ENCODE data around the gene PSMD4.

DNA sequence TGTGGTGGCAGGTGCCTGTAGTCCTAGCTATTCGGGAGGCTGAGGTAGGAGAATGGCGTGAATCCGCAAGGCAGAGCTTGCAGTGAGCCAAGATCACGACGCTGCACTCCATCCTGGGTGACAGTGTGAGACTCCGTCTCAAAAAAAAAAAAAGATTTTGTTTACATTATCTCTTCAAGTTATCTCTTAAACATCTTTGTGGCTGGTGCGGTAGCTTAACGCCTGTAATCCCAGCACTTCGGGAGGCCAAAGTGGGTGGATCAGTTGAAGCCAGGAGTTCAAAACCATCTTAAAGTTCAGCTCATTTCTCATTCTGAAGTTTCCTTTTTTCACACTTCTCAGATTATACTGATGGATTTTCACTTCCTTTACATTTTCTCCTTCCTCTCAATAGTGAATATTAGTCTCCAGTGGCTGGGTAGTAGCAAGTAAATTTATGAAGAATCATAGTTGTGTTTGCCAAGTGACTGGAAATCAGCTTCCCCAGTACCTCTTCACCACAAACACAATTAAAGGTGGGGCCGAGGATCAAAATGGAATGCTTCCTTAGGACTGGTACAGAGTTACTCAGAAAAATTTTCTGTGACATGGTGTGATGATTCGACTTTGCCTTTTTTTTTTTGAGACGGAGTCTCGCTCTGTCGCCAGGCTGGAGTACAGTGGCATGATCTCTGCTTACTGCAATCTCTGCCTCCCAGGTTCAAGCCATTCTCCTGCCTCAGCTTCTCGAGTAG lies 42.4 kb upstream of the PSMD4 start:
- TF ChIP-seq, protein P1, sequence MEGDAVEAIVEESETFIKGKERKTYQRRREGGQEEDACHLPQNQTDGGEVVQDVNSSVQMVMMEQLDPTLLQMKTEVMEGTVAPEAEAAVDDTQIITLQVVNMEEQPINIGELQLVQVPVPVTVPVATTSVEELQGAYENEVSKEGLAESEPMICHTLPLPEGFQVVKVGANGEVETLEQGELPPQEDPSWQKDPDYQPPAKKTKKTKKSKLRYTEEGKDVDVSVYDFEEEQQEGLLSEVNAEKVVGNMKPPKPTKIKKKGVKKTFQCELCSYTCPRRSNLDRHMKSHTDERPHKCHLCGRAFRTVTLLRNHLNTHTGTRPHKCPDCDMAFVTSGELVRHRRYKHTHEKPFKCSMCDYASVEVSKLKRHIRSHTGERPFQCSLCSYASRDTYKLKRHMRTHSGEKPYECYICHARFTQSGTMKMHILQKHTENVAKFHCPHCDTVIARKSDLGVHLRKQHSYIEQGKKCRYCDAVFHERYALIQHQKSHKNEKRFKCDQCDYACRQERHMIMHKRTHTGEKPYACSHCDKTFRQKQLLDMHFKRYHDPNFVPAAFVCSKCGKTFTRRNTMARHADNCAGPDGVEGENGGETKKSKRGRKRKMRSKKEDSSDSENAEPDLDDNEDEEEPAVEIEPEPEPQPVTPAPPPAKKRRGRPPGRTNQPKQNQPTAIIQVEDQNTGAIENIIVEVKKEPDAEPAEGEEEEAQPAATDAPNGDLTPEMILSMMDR (IDR thresholded peaks at IDR 0.05; ENCODE audit: extremely low read depth in 1 of 2, insufficient read depth in 1 of 2, low read depth in 1 of 2, low read length in 2 of 2), result no peak
- TF ChIP-seq JUN (IDR thresholded peaks at IDR 0.05; ENCODE audit: borderline replicate concordance, insufficient read depth, insufficient read length, low read depth), result no peak
- no peak for TF ChIP-seq POLR2AphosphoS5 (IDR thresholded peaks at IDR 0.05; ENCODE audit: insufficient read depth, low read depth, low read length)
- TF ChIP-seq POLR2A (IDR thresholded peaks at IDR 0.05; ENCODE audit: low read depth, low read length), result no peak

Measured in endothelial cell of umbilical vein (primary cell).